Measurements from ENCODE around the gene ATP5IF1.

The ATP5IF1 gene

GRCh38 chr1:28243685-28244311 is 7.9 kb downstream of the ATP5IF1 start:
- Histone ChIP-seq H3K27ac (ENCODE audit: poor library complexity, severe bottlenecking) (peak overlapping the region; percentile 25), H3K4me3 (ENCODE audit: severe bottlenecking) (no peak overlapping the region), H3K27me3 (ENCODE audit: insufficient read depth, poor library complexity, severe bottlenecking) (no peaks in the 10 kb centered on the region), H3K4me1 (ENCODE audit: insufficient read depth, poor library complexity, severe bottlenecking) (peaks cover 48% of the 10 kb centered on the region), H3K36me3 (ENCODE audit: low read depth) (peaks cover 18% of the 10 kb centered on the region), H3K9me3 (ENCODE audit: severe bottlenecking) (no peaks in the 10 kb centered on the region)
- no peak for ATAC-seq (ENCODE audit: low read depth)
- no peak for DNase-seq (ENCODE audit: low spot score)
- no peak for TF ChIP-seq CTCF (IDR thresholded peaks at IDR 0.05; ENCODE audit: poor library complexity, severe bottlenecking)

- Histone ChIP-seq H3K4me1 (ENCODE audit: insufficient read depth, poor library complexity, severe bottlenecking) (peaks cover 53% of the 10 kb centered on the region), H3K4me3 (ENCODE audit: severe bottlenecking) (no peak overlapping the region), H3K27ac (ENCODE audit: poor library complexity, severe bottlenecking) (peak overlapping the region; percentile 25), H3K36me3 (ENCODE audit: low read depth) (peaks cover 12% of the 10 kb centered on the region), H3K27me3 (ENCODE audit: insufficient read depth, poor library complexity, severe bottlenecking) (no peaks in the 10 kb centered on the region), H3K9me3 (ENCODE audit: severe bottlenecking) (no peaks in the 10 kb centered on the region)
- no peak for TF ChIP-seq CTCF (IDR thresholded peaks at IDR 0.05; ENCODE audit: poor library complexity, severe bottlenecking)
- no peak for DNase-seq (ENCODE audit: low spot score)
- ATAC-seq (ENCODE audit: low read depth): no peak
Measured at GRCh38 chr1:28244549-28245251, 8.8 kb downstream of the ATP5IF1 start.

- H3K9me3 ChIP-seq (ENCODE audit: severe bottlenecking): no peaks in the 10 kb centered on the region
- peaks cover 3% of the 10 kb centered on the region; the same call in 1 of the 2 replicates for H3K36me3 ChIP-seq (ENCODE audit: low read depth)
- ATAC-seq (ENCODE audit: low read depth) (no peak), DNase-seq (ENCODE audit: low spot score) (no peak)
- H3K27me3 ChIP-seq (ENCODE audit: insufficient read depth, poor library complexity, severe bottlenecking): no peaks in the 10 kb centered on the region
- peak overlapping the region; percentile 42 for H3K4me3 ChIP-seq (ENCODE audit: severe bottlenecking)
- peak overlapping the region; percentile 86 for H3K27ac ChIP-seq (ENCODE audit: poor library complexity, severe bottlenecking)
- no peak for TF ChIP-seq CTCF (IDR thresholded peaks at IDR 0.05; ENCODE audit: poor library complexity, severe bottlenecking)
- H3K4me1 ChIP-seq (ENCODE audit: insufficient read depth, poor library complexity, severe bottlenecking): peaks cover 47% of the 10 kb centered on the region
Measured at GRCh38 chr1:28246427-28246832, 10.5 kb downstream of the ATP5IF1 start.

GRCh38 chr1:28247612-28248272 is 11.8 kb downstream of the ATP5IF1 start:
- Histone ChIP-seq H3K27me3 (ENCODE audit: insufficient read depth, poor library complexity, severe bottlenecking) (no peaks in the 10 kb centered on the region), H3K4me1 (ENCODE audit: insufficient read depth, poor library complexity, severe bottlenecking) (peaks cover 37% of the 10 kb centered on the region), H3K27ac (ENCODE audit: poor library complexity, severe bottlenecking) (peak overlapping the region; percentile 86), H3K4me3 (ENCODE audit: severe bottlenecking) (no peak overlapping the region), H3K9me3 (ENCODE audit: severe bottlenecking) (no peaks in the 10 kb centered on the region), H3K36me3 (ENCODE audit: low read depth) (peaks cover 3% of the 10 kb centered on the region; the same call in 1 of the 2 replicates)
- ATAC-seq (ENCODE audit: low read depth) (no peak), DNase-seq (ENCODE audit: low spot score) (no peak)
- no peak for TF ChIP-seq CTCF (IDR thresholded peaks at IDR 0.05; ENCODE audit: poor library complexity, severe bottlenecking)
